Activated naive CD4-positive, alpha-beta T cell treated with Interleukin-2 at 50 U/mL for 16 hours (primary cell): ENCODE measurements around the gene PPP2R5A.
"Not testable (repeated sequence)": the region's sequence is repeated elsewhere in the genome, so short reads cannot be mapped to it uniquely, and the experiment has no call there.

ENCODE experiments used
- DNase-seq: peaks from one replicate; pipeline ENCODE4 v3.0.0-alpha.2; 2020

The PPP2R5A gene

GRCh38 chr1:212302745-212303383, 17.7 kb downstream of the PPP2R5A start:
- no peak for DNase-seq

- no peak for DNase-seq
Observed at GRCh38 chr1:212305342-212305741, 20.1 kb downstream of the PPP2R5A start.

- not testable (repeated sequence) for DNase-seq
Observed at GRCh38 chr1:212305984-212306452, 20.8 kb downstream of the PPP2R5A start.

- no peak for DNase-seq
Observed at GRCh38 chr1:212309967-212310366, 24.8 kb downstream of the PPP2R5A start.

- DNase-seq: no peak
Observed at GRCh38 chr1:212310383-212310782, 25.2 kb downstream of the PPP2R5A start.

- DNase-seq: no peak
Observed at GRCh38 chr1:212311836-212312497, 26.8 kb downstream of the PPP2R5A start.

GRCh38 chr1:212313616-212314015, 28.4 kb downstream of the PPP2R5A start:
- DNase-seq: no peak

- DNase-seq: no peak
Observed at GRCh38 chr1:212315184-212315583, 30.0 kb downstream of the PPP2R5A start.

GRCh38 chr1:212315907-212316306, 30.7 kb downstream of the PPP2R5A start:
- DNase-seq: no peak

GRCh38 chr1:212317916-212318315, 32.7 kb downstream of the PPP2R5A start:
- DNase-seq: no peak

GRCh38 chr1:212321031-212321430, 35.8 kb downstream of the PPP2R5A start:
- not testable (repeated sequence) for DNase-seq

- DNase-seq: no peak
Observed at GRCh38 chr1:212323066-212323465, 37.9 kb downstream of the PPP2R5A start.

- no peak for DNase-seq
Observed at GRCh38 chr1:212326541-212326940, 41.3 kb downstream of the PPP2R5A start.

GRCh38 chr1:212328248-212328647, 43.0 kb downstream of the PPP2R5A start:
- DNase-seq: no peak

- no peak for DNase-seq
Observed at GRCh38 chr1:212329105-212329504, 43.9 kb downstream of the PPP2R5A start.

- DNase-seq: no peak
Observed at GRCh38 chr1:212341090-212341489, 55.9 kb downstream of the PPP2R5A start.

GRCh38 chr1:212344905-212345304, 59.7 kb downstream of the PPP2R5A start:
- DNase-seq: no peak

GRCh38 chr1:212346601-212347000, 61.4 kb downstream of the PPP2R5A start:
- DNase-seq: no peak

- DNase-seq: no peak
Observed at GRCh38 chr1:212351588-212352362, 66.6 kb downstream of the PPP2R5A start.

GRCh38 chr1:212353181-212353580, 68.0 kb downstream of the PPP2R5A start:
- no peak for DNase-seq

- DNase-seq: no peak
Observed at GRCh38 chr1:212354464-212354863, 69.3 kb downstream of the PPP2R5A start.

- DNase-seq: no peak
Observed at GRCh38 chr1:212355230-212355969, 70.2 kb downstream of the PPP2R5A start.
